ENCODE results near the gene TXNL4A.
"Not testable (repeated sequence)": the region's sequence is repeated elsewhere in the genome, so short reads cannot be mapped to it uniquely, and the experiment has no call there.

Gene TXNL4A

DNA sequence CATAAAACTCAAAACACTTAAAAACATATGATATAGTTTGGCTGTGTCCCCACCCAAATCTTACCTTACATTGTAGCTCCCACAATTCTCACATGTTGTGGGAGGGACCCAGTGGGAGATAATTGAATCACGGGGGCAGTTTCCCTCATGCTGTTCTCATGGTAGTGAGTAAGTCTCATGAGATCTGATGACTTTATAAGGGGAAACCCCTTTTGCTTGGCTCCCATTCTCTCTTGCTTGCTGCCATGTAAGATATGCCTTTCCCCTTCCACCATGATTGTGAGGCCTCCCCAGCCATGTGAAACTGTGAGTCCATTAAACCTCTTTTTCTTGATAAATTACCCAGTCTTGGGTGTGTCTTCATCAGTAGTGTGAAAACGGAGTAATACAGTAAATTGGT is 11.3 kb upstream of the TXNL4A start:
- not testable (repeated sequence) for DNase-seq (ENCODE audit: low read depth in 1 of 2, low spot score in 1 of 2)

DNA sequence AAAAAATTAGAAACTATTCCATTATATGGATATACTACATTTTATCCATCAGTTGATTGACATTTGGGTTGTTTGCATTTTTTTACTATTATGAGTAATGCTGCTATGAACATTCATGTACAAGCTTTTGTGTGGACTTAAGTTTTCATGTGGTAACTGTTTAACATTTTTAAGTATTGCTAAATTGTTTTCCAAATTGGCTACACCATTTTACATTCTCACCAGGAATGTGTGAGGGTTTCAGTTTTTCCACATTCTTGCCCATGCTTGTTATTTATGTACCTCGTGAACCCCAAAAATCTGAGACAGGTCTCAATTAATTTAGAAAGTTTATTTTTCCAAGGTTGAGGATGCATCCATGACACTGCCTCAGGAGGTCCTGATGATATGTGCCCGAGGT is 3.1 kb upstream of the TXNL4A start:
- no peak for DNase-seq (ENCODE audit: low read depth in 1 of 2, low spot score in 1 of 2)

DNA sequence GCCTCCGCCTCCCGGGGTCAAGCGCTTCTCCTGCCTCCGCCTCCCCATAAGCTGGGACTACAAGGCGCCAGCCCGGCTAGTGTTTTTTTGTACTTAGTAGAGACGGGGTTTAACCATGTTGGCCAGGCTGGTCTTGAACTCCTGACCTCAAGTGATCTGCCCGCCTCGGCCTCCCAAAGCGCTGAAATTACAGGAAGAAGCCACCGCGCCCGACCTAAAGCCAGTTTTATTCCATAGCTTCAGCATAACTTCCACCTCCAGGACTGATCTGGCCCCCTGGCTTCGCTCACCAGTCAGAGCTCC is 783 bp upstream of the TXNL4A start:
- DNase-seq (ENCODE audit: low read depth in 1 of 2, low spot score in 1 of 2) = no peak

DNA sequence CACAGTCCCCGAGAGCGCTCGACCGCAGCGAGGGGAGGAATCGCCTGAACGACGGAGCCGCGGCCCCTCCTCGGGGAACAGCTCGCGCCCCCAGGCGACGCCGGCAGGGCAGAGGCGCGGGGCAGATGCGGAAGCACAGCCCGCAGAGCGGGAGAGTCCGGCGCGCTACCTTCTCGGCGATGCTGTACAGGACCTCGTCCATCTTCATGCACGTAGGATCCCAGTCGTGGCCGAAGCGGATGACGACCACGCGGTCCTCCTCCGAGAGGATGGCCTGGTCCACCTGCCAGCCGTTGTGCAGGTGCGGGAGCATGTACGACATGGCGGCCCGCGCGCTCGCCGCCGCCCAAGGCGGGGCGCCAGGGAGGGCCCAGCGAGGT is 302 bp downstream of the TXNL4A start:
- peak; percentile 24 to 46 for DNase-seq (ENCODE audit: low read depth in 1 of 2, low spot score in 1 of 2)

DNA sequence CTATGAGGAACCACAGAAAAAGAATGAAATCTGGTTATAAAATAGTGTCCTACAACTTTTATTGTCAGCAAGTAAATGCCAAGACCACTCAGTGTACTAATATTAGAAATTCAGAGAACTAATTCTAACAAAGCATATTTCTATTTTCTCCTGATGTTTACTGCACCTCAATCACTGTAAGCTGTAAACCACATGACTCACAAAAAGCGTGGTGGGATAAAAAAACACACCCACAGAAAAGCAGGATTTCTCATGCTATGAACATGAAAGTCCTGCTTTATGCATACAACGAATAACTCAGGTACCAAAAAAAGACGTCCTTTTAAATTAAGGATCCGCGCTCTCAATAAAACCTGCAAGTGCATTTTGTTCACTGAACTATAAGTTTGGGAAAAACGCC is 797 bp downstream of the TXNL4A start:
- no peak for DNase-seq (ENCODE audit: low read depth in 1 of 2, low spot score in 1 of 2)

DNA sequence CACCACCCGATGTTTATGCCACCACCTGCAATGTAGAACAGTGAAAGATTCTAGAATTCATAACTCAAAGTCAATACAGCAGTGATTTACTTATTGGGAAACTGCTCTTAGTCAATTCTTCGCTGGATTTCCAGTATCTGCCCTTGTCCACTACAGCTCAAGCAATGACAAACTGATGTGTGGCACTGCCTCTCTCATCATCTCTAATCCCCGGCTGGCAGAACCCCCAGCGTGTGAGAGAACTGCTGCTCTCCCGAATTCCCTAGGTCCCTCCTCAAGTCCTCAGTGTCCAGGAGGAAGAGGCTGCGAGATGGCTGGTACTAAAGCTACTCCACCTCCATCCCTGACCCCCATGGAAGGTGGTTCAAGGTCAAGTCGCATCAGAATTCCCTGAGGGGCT is 1.6 kb downstream of the TXNL4A start:
- no peak for DNase-seq (ENCODE audit: low read depth in 1 of 2, low spot score in 1 of 2)

DNA sequence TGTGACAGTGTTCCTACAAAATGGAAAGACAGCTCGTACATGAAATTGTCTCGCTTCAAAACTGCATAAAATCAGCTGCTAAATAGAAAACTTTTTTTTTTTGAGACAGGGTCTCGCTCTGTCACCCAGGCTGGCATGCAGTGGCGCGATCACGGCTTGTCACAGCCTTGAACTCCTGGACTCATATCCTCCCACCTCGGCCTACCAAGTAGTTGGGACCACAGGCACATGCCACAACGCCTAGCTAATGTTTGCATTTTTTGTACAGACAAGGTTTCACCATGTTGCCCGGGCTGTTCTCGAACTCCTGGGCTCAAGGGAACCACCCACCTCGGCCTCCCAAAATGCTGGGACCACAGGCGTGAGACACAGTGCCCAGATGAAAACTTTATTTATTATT is 3.2 kb downstream of the TXNL4A start:
- DNase-seq (ENCODE audit: low read depth in 1 of 2, low spot score in 1 of 2) = no peak

DNA sequence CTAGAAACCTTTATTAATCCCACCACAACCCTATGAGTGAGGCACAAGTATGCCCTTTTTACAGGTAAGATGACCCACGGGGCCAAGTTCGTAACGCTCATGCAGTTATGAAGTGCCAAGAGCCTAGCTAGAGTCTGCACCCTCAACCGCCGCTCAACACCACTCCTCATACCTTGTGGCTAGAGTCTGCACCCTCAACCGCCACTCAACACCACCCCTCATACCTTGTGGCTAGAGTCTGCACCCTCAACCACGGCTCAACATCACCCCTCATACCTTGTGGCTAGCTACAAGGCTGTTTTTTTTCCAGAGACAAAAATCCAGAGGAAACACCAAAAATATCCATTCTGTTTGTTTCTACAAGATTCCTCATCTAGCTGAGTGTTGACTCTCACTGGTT is 4.6 kb downstream of the TXNL4A start:
- no peak for DNase-seq (ENCODE audit: low read depth in 1 of 2, low spot score in 1 of 2)

DNA sequence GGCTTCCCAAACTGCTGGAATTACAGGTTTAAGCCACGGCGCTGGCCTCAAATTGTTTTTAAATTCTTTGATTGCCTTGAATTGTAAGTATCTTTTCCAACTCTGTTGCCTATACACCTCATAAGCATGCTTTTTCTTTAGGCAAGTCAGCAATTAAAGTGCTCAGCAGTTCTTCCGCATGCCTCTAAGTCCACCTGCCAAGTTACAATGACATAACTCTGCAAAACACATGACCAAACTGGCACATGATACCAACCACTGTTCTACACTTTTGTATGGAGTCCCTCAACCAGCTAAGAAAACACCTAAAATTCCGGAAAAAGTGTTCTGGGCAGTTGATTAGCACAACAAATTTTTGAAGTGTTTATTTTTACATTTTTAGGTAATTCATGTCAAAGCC is 5.1 kb downstream of the TXNL4A start:
- no peak for DNase-seq (ENCODE audit: low read depth in 1 of 2, low spot score in 1 of 2)

DNA sequence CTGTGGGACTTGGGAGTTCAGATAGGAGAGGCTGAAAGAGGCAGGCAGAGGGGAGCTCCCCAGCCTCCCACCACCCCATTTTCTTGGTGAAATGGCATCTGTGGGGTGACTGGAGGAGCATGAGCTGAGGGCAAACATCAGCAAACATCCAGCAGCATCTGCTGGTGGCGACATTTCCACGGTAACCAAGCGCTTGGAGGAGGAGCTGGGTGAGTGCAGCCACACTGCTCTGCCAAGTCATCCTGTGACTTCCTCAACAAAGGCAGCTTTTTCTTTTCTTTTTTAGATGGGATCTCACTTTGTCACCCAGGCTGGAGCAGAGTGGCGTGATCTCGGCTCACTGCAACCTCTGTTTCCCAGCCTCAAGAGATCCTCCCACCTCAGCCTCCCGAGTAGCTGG is 5.6 kb downstream of the TXNL4A start:
- no peak for DNase-seq (ENCODE audit: low read depth in 1 of 2, low spot score in 1 of 2)

DNA sequence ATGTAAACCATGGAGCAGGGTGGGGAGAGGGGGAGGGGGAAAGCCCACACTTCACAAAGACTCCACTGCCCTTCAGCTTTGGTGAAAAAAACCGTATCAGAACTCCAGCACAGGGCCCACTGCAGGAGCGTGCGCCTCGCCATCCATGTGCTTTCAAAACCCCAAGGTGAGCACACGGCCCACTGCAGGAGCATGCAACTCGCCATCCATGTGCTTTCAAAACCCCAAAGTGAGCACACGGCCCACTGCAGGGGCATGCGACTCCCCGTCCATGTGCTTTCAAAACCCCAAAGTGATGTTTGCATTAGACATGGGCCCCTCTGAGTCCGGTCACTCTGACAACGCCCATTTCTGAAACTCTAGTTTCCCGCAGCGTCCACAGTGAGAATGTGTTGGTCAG is 7.8 kb downstream of the TXNL4A start:
- no peak for DNase-seq (ENCODE audit: low read depth in 1 of 2, low spot score in 1 of 2)

DNA sequence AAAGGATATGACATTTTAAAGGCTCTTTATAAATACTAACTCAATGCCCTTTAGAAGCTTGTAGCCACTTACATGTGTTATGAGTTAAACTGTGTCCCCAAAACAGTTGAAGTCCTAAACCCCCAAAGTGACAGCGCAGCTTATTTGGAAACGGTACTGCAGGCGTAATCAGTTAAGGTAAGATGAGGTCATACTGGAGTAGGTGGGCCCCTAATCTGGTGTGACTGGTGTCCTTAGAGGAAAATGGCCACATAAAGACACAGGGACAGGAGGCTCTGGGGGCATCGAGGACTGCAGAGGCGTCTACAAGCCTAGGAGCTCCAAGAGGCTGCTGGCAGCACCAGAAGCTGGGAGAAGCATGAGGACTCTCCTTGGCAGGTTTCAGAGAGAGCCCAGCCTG is 8.5 kb downstream of the TXNL4A start:
- no peak for DNase-seq (ENCODE audit: low read depth in 1 of 2, low spot score in 1 of 2)

DNA sequence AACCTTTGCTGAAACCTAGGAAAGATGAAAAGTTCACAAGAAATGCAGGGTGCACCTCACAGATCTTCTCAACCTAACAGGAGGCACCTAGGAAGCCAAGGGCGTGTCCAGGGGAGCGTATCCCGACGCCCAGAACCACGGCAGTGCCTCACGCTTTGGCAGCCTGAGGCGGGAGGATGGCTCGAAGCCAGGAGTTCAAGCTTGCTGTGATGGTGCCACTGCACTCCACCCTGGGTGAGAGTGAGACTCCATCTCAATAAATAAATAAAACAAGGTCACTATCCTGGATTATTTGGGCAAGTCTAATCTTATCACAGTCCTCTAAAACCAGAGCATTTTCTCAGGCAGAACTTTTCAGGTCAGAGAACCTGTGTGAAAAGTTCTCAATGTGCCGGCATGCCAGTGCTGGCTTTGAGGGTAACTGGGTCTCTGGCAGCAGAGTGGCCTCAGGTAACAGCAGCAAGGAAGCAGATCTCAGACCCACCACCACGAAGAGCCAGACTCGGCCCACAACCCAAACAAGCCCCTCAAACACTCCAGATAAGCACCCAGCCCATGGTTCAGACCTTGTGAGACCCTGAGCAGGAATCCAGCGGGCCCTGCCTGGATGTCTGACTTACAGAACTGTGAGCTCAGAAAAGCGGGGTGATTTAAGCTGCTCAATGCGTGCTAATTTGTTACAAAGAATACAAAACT is 12.2 kb downstream of the TXNL4A start:
- no peak for DNase-seq (ENCODE audit: low read depth in 1 of 2, low spot score in 1 of 2)

DNA sequence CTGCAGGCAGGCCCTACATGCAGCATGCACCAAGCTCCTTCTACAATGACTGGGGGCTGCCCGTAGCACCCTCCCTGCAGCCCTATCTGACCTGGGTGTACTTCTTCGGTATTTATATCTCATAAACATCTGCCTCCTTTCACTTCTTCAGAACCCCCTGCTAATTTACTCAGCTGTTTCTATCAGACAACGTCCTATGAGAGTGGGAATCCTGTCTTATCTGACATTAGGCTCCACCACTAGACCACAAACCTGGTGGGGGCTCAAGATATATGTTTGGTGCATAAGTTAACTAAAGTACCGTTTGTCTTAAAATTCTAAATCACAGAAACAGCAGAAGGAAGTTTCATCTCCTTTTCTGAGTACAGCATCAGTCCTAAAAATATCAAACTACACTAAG is 13.3 kb downstream of the TXNL4A start:
- no peak for DNase-seq (ENCODE audit: low read depth in 1 of 2, low spot score in 1 of 2)

DNA sequence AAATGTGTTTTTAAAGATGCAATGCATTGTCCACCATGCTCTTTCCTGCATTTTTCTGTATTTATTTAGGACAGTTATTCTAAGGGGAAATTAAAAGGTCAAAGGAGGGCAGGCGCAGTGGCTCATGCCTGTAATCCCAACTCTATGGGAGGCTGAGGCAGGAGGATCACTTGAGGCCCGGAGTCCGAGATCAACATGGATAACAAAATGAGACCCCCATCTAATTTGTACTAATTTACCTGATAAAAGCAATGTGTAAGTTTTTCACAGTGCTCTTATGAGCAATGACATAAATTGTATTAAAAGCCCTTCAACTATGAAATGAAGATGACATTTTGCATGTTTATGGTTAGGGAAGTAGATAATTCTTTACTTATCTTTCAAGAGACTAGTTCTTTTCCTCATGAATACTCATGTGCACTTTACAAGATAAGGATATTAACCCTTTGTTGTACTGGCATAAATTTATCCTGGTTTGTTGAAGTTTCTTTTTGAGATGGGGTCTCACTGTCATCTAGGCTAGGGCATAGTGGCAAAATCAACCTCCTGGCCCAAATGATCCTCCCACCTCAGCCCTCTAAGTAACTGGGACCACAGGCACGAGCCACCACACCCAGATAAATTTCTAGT is 14.2 kb downstream of the TXNL4A start:
- no peak for DNase-seq (ENCODE audit: low read depth in 1 of 2, low spot score in 1 of 2)

DNA sequence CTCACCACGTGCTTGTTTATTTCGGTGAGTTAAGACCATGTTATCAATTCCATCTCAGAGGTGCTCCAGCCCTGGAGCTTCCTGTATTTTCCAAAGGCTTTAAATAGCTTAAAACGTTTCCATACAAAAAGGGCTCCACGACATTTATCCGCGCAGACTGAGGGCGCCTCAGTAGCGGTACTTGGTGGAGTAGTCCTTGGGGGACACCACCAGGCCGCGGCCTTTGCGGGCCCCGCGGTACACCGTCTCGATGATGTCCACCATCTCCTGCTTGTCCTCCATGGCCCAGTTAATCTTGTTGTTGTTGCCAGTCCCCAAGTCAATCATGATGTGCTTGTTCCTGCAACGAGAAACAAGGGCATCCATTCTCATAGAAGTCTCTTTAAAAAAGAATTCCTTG is 14.8 kb downstream of the TXNL4A start:
- no peak for DNase-seq (ENCODE audit: low read depth in 1 of 2, low spot score in 1 of 2)

DNA sequence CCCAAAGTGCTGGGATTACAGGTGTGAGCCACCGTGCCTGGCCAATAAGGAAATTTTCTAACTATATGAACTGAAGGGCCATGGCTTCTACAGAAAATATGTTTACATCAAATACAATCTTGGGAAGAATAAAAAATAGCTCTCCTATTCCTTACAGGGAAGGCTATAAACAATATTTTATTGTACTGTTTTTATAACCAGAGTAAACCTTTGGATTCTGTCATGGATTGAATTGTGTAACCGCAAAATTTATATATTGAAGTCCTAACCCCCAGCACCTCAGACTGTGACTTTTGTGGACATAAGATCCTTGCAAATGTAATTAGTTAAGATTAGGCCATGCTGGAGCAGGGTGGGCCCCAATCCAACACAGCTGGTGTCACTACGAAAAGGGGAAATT is 15.6 kb downstream of the TXNL4A start:
- DNase-seq (ENCODE audit: low read depth in 1 of 2, low spot score in 1 of 2) = no peak

DNA sequence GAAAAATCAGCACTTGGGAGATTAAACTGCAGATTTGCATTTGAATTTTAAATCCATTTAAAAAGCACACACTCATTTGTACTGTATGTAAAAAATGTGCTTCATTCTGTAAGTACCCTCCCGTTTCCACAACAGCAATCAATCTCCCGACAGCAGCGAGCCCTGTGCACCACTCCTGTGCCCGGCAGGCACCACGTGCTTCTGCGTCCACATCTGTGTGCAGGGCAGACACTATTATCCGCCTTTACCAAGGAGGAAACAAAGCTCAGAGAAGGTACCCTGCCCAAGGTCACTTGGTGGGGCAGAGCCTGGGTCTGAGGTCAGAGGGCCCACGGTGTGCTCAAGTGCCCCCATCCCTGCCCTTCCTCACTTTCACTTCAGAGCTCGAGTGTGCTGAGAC is 16.4 kb downstream of the TXNL4A start:
- DNase-seq (ENCODE audit: low read depth in 1 of 2, low spot score in 1 of 2) = no peak

DNA sequence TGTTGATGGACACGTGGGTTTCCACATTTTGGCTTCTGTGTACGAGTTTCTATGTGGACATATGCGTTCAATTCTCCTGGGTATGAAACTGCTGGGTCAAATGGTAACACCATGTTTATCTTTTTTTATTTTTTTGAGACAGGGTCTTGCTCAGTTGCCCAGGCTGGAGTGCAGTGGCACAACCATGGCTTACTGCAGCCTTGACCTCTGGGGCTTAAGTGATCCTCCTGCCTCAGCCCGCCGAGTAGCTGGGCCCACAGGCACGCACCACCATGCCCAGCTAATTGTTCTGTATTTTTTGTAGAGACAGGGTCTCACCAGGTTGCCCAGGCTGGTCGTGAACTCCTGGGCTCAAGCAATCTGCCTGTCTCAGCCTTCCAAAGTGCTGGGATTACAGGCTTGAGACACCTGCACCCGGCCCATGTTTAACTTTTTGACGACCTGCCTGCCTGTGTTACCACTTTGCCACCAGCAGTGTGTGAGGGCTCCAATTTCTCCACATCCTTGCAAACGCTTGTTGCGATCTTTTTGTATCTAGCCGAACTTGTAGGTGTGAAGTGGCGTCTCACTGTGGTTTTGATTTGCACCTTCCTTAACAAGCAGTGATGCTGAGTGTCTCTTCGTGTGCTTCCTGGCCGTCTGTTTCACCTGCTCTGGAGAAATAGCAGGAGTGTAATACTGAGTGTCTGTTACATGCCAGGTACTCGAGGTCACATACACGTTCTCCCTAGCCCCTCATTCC is 17.0 kb downstream of the TXNL4A start:
- DNase-seq (ENCODE audit: low read depth in 1 of 2, low spot score in 1 of 2) = no peak

DNA sequence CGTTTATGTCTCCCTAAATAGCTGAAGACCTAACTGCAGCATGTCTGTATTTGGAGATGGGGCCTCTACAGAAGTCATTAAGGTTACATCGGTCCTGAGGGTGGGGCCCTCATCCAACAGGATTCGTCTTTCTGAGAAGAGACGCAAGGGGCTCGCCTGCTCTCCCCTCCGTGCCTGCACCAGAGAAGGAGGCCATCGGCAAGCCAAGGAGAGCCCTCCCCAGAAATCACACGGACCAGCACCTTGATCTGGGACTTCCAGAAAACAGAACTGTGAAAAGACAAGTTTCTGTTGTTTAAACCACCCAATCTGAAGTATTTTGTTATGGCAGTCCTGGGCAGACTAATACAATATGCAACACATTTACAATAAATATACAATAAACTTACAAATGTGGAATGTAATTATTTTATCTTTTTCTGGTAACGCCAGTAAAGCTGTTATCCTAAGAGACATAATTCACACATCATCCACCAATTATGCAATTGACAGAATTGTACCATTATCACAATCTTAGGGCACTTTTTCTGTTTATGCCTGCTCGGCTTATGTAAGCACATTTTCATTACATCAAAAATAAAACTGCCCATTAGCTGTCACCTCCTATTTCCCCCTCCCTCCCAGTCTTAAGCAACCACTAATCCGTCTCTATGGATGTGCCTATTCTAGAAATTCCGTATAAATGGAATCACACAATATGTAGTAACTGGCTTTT is 17.8 kb downstream of the TXNL4A start:
- no peak for DNase-seq (ENCODE audit: low read depth in 1 of 2, low spot score in 1 of 2)

DNA sequence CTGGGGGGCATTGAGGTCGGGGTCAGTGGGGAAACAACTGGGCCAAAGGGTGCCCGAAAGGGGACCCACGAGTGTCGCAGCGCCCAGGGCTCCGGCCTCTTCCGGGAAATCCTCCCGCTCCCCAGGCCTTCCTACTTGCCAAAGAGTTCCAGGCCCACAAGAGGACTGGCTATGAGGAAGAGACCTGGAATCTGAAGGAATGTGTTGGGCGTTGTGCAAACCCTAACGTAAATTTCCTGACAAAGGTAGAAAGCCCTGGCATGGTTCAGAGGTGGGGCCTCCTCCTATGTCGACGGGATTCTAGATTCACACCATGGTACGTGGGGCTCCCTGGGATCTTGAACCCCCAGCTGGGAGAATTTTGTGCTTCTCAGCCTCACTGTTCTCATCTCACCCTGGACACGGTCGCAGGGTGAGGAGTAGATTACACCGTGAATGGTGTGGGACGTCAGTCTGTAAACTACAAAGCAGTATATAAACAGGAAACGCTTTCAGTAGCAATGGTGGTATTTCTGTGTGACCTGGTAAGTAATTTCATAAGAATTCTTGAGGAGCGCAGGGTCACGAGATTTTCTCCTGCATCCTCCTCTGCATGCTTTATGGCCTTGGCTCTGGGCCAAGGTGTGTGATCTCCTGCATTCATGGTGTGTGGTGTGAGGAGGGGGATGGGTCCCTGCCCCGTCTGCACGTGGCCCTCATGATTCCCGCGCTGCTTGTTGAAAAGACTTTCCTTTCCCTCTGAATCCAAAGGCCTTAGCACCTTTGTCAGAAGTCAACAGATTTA is 23.1 kb downstream of the TXNL4A start:
- DNase-seq (ENCODE audit: low read depth in 1 of 2, low spot score in 1 of 2) = no peak

Data from stimulated activated CD4-positive, alpha-beta T cell treated with anti-CD3 and anti-CD28 coated beads, Interleukin-15, amount 100 ng/mL, for 1 hour (primary cell).